ENCODE measurements around the gene SCLY.
A peak's percentile ranks its signal among the peaks of the same experiment; 100 is the strongest.
"Not testable (repeated sequence)": the region's sequence is repeated elsewhere in the genome, so short reads cannot be mapped to it uniquely, and the experiment has no call there.

SCLY gene

GRCh38 chr2:238042090-238042489 is 18.7 kb upstream of the SCLY start:
- DNase-seq = no peak

DNA sequence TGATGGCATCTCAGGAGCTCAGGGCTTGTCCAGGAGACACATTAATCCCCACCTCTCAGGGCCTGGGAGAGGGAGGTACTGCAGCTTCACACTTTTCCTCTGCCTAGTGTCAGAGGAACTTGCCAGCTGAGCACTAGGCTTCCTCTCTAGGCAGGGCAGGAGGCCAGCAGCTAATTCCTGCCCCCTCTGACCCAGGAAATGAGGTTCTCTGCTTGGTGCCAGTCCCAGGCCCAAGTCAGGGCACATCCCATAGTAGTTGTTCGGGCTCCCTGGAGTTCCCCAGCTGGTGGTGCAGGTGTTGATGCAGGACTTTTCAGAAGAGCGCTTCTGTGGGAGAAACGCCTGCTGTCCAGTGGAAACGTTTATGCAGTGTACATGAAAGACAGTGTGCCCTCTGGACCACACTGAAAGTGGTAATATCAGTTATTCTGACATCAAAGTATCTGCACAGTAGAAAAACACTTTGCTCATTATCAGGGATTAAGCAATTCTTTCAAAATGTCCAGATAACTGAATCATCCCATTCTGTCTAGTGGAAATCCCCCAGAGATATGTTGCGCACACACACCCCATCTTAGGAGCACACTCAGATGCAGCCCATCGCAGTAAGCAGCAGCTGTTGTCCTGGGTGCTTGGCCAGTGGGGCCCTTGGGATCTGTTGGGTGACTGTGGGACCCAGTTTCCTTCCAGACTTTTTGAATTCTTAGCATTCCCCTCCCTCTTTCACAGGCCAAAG is 17.8 kb upstream of the SCLY start:
- DNase-seq = no peak

DNA sequence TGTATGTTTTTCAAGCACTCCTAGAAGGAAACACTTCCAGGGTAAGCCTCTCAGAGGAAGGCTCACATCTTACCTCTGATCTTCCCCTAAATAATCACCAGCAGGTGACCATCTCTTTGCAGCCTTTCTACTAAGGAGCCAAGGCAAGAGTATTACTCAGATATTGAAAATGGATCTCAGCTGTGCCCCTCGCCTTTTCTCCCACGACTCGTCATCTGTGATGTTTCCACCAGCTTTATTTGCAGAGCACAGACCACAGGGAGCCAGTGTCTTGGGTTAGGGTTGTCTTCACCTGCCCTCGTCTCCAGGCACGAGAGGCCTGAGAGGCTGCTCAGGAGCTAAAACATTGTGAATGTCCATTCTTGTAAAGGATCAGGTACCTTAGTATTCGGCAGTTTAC is 16.9 kb upstream of the SCLY start:
- no peak for DNase-seq

DNA sequence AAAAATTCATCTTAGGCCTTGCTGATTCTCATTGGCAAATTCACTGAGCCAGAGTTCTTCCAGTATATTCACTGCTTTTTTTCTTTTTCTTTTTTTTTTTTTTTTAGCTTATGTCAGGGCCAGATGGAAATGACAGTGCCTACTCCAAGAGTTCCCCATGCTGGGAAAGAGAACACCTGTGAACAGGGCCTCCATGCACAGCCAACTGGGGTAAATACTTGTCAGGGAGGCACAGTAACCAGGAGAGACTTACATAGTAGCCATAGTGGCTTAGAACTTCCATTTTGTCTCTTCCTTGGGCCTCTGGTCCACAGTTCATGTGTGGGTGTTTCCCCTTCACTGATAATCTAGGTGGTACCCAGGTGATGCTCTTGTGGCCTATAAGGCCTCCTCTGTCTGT is 15.2 kb upstream of the SCLY start:
- DNase-seq = no peak

DNA sequence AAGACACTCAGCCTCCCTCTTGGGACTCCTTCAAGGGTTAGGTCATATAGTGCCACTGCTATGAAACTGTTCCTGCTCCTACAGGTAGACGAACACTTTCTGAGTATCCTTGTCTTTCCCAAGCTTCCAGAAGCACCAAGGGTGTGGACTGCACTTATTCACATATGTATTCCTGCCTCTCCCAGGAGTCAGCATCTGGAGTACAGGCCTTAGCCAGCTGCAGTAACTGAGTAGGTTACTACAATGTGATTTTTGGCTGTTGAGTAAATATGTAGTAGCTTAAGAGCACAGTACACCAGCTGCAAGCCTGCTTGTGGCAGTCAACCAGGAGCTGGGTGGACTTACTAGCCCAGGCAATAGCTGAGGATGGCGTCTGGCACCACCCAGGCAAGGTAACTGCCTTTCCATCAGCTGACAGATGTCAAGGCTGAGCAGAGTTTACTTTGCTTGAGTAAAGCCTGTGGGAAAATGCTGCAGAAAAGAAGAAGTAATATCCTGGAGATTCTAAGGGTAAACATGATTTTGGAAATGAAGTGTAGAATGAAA is 14.0 kb upstream of the SCLY start:
- DNase-seq = no peak

GRCh38 chr2:238053191-238053776 is 7.5 kb upstream of the SCLY start:
- DNase-seq = no peak

GRCh38 chr2:238055841-238056240 is 5.0 kb upstream of the SCLY start:
- DNase-seq = no peak

DNA sequence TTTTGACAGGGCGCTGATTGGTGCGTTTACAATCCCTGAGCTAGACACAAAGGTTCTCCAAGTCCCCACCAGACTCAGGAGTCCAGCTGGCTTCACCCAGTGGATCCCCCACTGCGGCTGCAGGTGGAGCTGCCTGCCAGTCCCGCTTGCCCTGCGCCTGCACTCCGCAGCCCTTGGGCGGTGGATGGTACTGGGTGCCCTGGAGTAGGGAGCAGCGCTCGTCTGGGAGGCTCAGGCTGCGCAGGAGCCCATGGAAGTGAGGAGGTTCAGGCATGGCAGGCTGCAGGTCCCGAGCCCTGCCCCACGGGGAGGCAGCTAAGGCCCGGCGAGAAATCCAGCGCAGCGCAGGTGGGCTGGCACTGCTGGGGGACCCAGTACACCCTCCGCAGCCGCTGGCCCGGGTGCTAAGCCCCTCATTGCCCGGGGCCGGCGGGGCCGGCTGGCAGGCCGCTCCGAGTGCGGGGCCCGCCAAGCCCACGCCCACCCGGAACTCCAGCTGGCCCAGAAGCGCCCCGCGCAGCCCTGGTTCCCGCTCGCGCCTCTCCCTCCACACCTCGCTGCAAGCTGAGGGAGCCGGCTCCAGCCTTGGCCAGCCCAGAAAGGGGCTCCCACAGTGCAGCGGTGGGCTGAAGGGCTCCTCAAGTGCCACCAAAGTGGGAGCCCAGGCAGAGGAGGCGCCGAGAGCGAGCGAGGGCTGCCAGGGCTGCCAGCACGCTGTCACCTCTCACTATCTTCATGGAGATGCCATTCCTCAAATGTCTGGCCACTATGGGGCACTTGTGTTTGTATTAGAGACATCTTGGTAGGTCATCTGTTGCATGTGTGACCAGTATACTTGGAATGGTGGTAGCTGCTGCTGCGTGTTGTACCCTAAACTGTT is 2.9 kb upstream of the SCLY start:
- DNase-seq = not testable (repeated sequence)

DNA sequence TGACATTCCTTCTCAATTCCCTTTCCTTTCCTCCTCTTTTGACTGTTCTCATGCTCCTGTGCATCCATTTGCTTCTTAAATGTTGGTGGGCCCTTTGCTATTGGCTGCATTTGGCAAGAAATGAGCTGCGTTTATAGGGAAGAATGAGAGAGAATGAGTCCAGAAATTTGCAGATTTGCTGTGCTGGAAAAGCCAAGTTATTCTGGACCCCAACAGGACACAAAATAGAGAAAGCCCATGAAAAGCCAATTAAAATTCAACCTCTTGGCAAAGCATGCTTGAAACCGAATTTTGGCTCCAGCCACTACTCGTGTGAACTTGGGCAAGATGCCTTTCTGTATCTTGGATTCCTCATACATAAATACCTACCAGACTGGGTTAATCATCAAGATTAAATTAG is 1.3 kb upstream of the SCLY start:
- DNase-seq = no peak

DNA sequence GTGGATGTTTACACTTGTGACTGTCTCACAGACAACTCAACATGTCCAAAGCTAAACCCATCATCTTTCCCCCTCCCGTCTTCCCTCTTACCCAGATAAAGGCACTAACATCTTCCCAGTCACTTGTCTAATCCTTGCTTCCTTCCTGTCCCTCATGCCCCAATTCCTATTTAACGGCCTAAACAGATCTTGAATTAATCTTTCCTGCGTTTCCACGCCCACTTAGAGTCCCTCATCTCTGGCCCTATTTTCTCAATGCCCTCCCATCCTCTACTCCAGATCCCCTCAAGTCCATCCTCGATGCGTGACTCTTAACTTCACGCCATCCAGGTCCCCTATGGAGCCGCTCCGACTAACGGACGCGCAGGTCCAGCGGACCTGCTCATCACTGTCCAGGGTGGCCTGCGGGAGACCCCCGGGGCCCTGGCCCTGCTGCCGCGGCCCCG is 682 bp upstream of the SCLY start:
- no peak for DNase-seq

DNA sequence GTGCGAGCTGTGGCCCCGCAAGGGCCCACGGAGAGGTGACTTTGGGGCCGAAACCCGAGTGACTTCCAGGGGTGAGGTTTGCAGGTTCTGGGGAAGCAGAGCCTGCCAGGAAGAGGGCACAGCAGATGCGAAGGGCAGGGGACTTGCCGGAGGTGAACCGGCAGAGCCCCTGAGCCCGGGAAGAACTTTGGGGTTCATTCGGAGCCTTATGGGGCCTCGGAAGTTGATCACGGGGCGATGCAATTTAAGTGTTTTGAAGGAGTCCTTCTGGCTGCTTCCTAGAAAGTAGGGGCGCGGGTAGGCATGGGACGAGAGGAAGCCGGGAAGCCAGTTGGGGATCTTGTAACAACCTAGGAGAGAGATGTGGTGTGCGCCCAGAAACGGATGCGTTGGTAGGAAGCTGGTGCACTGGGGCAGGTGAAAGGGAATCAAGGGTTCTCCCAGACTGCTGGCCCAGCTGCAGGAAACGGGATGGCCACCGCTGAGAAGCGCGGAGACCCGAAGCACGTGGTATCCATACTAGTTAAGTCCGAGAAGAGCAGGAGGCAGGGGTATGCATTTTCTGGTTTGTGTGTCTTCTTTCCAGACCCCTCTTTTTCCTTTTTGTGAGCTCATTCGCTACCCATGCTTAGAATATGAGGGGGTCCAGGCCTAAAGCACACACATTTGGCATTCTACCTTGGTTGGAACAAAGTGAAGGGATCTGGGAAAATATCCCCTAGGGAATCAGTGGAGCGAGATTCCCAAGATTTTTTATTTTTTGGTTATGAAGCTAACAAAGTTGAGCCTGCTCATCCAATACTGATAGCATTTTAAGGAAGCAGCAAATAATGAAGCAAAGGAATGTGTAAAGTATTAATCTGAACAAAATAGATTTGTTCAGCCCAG is 758 bp downstream of the SCLY start:
- DNase-seq = peak; percentile 32

DNA sequence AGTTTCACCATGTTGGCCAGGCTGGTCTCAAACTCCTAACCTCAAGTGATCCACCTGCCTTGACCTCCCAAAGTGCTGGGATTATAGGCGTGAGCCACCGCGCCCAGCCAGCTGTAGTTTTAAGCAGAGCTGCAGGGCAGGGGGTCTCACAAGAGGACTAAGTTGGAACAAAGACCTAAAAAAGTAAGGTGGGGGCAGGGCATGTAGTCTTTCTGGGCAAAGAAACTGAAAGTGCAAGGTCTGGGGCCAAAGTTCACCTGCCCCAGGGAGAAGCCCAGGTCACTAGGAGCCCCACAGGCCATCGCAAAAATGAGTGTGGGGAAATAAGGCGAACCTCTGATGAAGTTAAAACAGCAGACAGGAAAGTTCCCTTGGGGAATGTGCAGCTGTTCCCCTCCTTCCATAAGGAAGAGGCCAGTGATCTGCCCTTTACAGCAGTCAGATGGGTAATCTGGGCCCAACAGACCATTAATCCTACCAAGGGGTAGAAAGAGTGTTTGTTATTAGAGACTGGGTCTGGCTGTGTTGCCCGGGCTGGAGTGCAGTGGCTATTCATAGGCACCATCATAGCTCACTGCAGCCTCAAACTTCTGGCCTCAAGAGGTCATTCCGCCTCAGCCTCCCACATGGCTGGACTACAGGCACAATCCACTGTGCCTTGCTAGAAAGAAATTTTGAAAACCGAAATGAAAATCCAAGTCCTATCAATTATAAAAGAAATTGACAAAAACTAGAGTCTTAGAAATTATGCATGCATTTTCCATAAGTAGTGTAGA is 2.8 kb downstream of the SCLY start:
- no peak for DNase-seq

GRCh38 chr2:238064376-238064775 is 3.6 kb downstream of the SCLY start:
- no peak for DNase-seq

DNA sequence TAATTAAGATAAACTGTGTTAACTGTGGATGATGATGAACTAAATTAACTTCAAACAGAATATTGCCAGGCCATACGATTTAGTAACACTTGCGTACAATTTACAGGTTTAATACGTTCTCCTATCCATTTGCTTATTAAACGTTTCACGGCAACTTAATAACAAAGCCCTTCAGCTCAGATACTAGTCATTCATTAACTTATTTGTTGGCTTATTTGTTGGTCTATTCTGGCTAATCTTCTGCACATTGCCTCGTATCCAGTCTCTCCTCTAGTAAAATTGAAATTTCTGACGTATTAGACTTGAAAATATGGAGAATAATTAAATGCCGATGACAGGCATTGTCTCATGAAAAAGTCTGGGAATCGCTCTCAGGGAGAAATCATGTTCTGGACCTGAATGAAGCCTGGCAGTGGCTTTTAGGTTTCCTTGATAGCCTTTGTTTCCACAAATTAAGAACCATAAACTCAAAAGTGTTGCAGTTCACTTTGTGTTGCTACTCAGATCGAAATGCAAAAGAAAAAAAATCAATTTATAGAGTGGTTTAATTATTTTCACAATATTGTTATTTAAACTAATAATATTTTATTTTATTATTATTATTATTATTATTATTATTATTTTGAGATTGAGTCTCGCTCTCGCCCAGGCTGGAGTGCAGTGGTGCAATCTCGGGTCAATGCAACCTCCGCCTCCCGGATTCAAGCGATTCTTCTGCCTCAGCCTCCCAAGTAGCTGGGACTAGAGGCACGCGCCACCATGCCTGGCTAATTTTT is 4.5 kb downstream of the SCLY start:
- DNase-seq = no peak

GRCh38 chr2:238066218-238066617 is 5.4 kb downstream of the SCLY start:
- DNase-seq = no peak

GRCh38 chr2:238066718-238067117 is 5.9 kb downstream of the SCLY start:
- DNase-seq = peak; percentile 46

DNA sequence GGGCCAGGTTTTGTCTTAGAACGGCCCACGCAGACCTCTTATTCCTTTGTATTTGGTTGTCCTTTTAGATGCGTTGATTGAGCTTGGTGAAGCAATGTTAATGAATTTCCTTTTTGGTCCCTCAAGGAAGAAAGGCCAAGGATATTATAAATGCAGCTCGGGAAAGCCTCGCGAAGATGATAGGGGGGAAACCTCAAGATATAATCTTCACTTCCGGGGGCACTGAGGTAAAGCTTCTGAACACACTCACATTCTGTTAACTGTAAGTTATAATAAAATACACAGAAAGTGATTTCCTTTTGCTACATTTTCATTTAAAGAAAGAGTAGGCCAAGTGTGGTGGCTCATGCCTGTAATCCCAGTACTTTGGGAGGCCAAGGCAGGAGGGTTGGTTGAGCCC is 7.1 kb downstream of the SCLY start:
- no peak for DNase-seq

DNA sequence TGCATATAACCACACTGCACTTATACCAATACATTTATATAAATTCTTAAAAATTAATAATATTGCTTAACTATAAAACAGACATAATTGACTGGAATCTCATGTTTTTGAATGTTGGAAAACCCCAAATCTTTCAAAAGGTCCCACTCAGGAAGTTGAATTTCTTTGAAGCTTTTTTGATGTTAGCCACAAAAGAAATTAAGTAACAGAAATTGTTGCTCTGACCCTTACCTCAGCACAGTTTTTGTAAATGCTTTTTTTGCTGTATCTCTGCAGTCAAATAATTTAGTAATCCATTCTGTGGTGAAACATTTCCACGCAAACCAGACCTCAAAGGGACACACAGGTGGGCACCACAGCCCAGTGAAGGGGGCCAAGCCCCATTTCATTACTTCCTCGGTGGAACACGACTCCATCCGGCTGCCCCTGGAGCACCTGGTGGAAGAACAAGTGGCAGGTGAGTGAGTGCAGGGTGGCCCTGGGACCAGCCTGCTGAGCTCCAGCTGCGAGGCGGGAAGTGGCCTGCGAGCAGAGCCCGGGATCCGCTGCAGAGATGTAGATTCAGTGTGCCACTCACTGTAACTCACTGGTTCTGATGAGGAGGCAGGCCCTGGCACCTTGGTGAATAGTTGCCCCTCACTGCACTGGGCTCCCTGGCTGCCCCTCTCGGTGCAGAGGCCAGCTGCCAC is 8.4 kb downstream of the SCLY start:
- no peak for DNase-seq

DNA sequence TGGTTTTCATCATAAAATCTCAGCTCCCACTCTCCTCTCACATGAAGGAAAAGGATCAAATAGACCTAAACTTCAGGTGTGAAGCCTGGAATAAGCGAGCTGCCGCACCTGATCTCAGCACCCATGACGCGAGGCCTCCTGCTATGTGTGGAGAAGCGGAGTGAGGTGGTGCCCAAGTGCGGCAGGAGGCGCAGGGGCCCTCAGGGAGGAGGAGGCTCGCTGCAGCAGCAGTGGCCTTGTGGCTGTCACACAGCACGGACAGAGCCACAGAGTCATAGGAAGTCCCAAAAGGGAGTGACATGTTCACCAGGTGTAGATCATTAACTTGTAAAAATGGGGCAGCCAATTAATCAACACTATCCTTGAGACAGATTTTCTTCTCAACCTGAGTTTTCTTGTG is 9.1 kb downstream of the SCLY start:
- DNase-seq = no peak

- no peak for DNase-seq
These were observed 14.6 kb downstream of the SCLY start for GRCh38 chr2:238075397-238075796.

All from stimulated activated CD4-positive, alpha-beta T cell treated with anti-CD3 and anti-CD28 coated beads, Interleukin-4, amount 100 ng/mL, for 24 hours (primary cell).